HepG2 (cell line): ENCODE measurements around the gene KIRREL3. TPM values are rescaled to one million over a fixed set of nuclear protein-coding genes. Genes with fewer than 3 reads are reported as not detected.

Experiments used
- ATAC-seq: fragments of 200-7000 bp; cut with Tn5 transposase; 3 replicates; pipeline ENCODE4 v1.9.1; 2020; ENCODE audit warnings: mild to moderate bottlenecking, moderate library complexity
- BruUV-seq: library from RNA; stranded (reverse); fragments of 400-500 nt; replicated peaks from 2 replicates; lab custom pipeline; 2021; lab: Mats Ljungman, UMichigan
- CTCF ChIA-PET: fragments of 300-600 bp; formaldehyde crosslinking; extraction: SDS; loops from one replicate; lab custom pipeline; 2021; ENCODE audit warnings: low total read pairs, inconsistent platforms, low intra/inter-chr PET ratio; lab: Yijun Ruan, JAX
- POLR2A ChIA-PET: fragments of 350-600 bp; sonication (Branson Sonifier 250); formaldehyde crosslinking; loops from one replicate; lab custom pipeline; 2020; ENCODE audit warnings: antibody characterized with exemption, inconsistent platforms; lab: Yijun Ruan, JAX
- DNase-seq: peaks from one replicate; pipeline ENCODE4 v3.0.0-alpha.2; 2015; ENCODE audit warnings: low spot score
- FAIRE-seq: peaks from 3 replicates; lab custom pipeline; 2011; peaks lifted over from hg19 to GRCh38; lab: Jason Lieb, UNC
- H2AFZ ChIP-seq: one replicate; pipeline ENCODE4 v1.6.1; 2011; ENCODE audit warnings: low read length, inconsistent platforms
- H3K27ac ChIP-seq: fragments of 300-600 bp; 3 replicates; pipeline ENCODE4 v1.8.0; 2011; ENCODE audit warnings: mixed run types, mild to moderate bottlenecking, mixed read lengths, low read length, inconsistent platforms; ENCODE audit not compliant: insufficient read depth; ENCODE audit errors: extremely low read length
- H3K27me3 ChIP-seq, 2 experiments: fragments of 200-600 bp in 1 of 2; 2 replicates in 1 of 2; 3 replicates in 1 of 2; pipeline versions ENCODE4 v1.6.0 to v1.8.0; 2011; ENCODE audit warnings: low read length in 2 of 2, mild to moderate bottlenecking in 2 of 2, moderate library complexity in 2 of 2, inconsistent platforms in 1 of 2; ENCODE audit not compliant: insufficient read depth in 2 of 2, control insufficient read depth in 1 of 2
- H3K36me3 ChIP-seq, 2 experiments: fragments of 200-600 bp in 1 of 2; replicated peaks in 1 of 2; 2 replicates in 1 of 2; 3 replicates in 1 of 2; pipeline versions ENCODE4 v1.5.1 to v1.8.0; 2011; ENCODE audit warnings: low read length in 2 of 2, inconsistent platforms in 1 of 2; ENCODE audit not compliant: insufficient read depth in 2 of 2, control insufficient read depth in 1 of 2
- H3K4me1 ChIP-seq: 2 replicates; pipeline ENCODE4 v1.5.1; 2012; ENCODE audit warnings: low read length, inconsistent platforms; ENCODE audit not compliant: insufficient read depth
- H3K4me2 ChIP-seq: 2 replicates; pipeline ENCODE4 v1.6.0; 2011; ENCODE audit warnings: low read depth, low read length, inconsistent platforms
- H3K4me3 ChIP-seq, 3 experiments: fragments of 200-600 bp in 1 of 3; sonication (generic), shearing (Covaris generic) in 1 of 3; replicated peaks in 1 of 3; 2 replicates each; pipeline ENCODE4 v1.5.1; 2011 to 2016; ENCODE audit warnings: low read length in 3 of 3, inconsistent platforms in 2 of 3, low read depth in 2 of 3, mild to moderate bottlenecking in 2 of 3, control low read depth in 1 of 3, mixed read lengths in 1 of 3; ENCODE audit not compliant: insufficient read depth in 1 of 3
- H3K79me2 ChIP-seq: one replicate; pipeline ENCODE4 v1.6.1; 2011; ENCODE audit warnings: low read length, inconsistent platforms; ENCODE audit not compliant: insufficient read depth
- H3K9ac ChIP-seq: 2 replicates; pipeline ENCODE4 v1.6.0; 2011; ENCODE audit warnings: mild to moderate bottlenecking, low read depth, low read length, inconsistent platforms; ENCODE audit not compliant: insufficient read depth
- H3K9me3 ChIP-seq: 2 replicates; pipeline ENCODE4 v1.5.1; 2012; ENCODE audit warnings: mild to moderate bottlenecking, low read length
- H4K20me1 ChIP-seq: 2 replicates; pipeline ENCODE4 v1.6.0; 2011; ENCODE audit warnings: inconsistent platforms, mild to moderate bottlenecking, low read length, moderate library complexity; ENCODE audit not compliant: insufficient read depth
- MTF2 ChIP-seq: sonication (generic); formaldehyde crosslinking; IDR thresholded peaks from 2 replicates; pipeline ENCODE4 v1.5.0; 2020; ENCODE audit warnings: missing genetic modification reagents, borderline replicate concordance
- ZBTB44 ChIP-seq: sonication (generic); formaldehyde crosslinking; IDR thresholded peaks from 2 replicates; pipeline ENCODE4 v1.4.0; 2020; ENCODE audit warnings: missing genetic modification reagents
- ZNF597 ChIP-seq: sonication (generic); formaldehyde crosslinking; IDR thresholded peaks from 2 replicates; pipeline ENCODE4 v1.5.0; 2020; ENCODE audit warnings: missing genetic modification reagents
- ZNF761 ChIP-seq: sonication (generic); formaldehyde crosslinking; conservative IDR thresholded peaks from 2 replicates; pipeline ENCODE4 v1.4.0; 2020; ENCODE audit warnings: mild to moderate bottlenecking, missing genetic modification reagents
- ZSCAN30 ChIP-seq: sonication (generic); formaldehyde crosslinking; IDR thresholded peaks from 2 replicates; pipeline ENCODE4 v1.5.0; 2020; ENCODE audit warnings: mild to moderate bottlenecking, missing genetic modification reagents
- WGBS: methylation state at CpG from one replicate; pipeline ENCODE4 v1.1.6; 2017; ENCODE audit warnings: low lambda C conversion rate; 5-methylcytosine and 5-hydroxymethylcytosine counted together
- in situ Hi-C: cut with HindIII; loops from 2 replicates; pipeline ENCODE4 v1.10.0; 2017; ENCODE audit warnings: low pct_unique_long_range_greater_than_20kb; ENCODE audit not compliant: extremely low pct_ligation_motif_present
- intact Hi-C: fragments of 100-400 bp; cut with micrococcal nuclease; formaldehyde crosslinking; loops from one replicate; pipeline ENCODE4 v1.10.0; 2022; ENCODE audit not compliant: unreplicated experiment
- polyA plus RNA-seq, 8 experiments: library from polyadenylated mRNA; depleted of rRNA in 3 of 8; stranded (reverse) in 7 of 8; unstranded in 1 of 8; fragments of >200 nt; fragmentation: Illumina TruSeq in 4 of 8; extraction: Trizol in 4 of 8; gene quantifications; 2 replicates each; pipeline versions ENCODE4 v1.2.1 to v1.2.3, GENCODE V29; 2011 to 2016; ENCODE audit warnings: low read depth in 4 of 8, missing spikeins in 1 of 8, mixed read lengths in 1 of 8; ENCODE audit not compliant: insufficient read depth in 1 of 8
- total RNA-seq, 5 experiments: library from RNA; depleted of rRNA; stranded (reverse); fragments of >200 nt; fragmentation: Illumina TruSeq; extraction: Trizol; gene quantifications; 2 replicates each; pipeline ENCODE4 v1.2.3, GENCODE V29; 2016; ENCODE audit warnings: low read depth in 1 of 5

KIRREL3 gene
- total and polyA plus RNA-seq, 2 of the 13 experiments (the other 11 are each of a cell fraction or from before 2014, with no cell fraction given): not detected

- 5% methylated on average over 4 of the region's 4 CpGs for WGBS
- peaks cover 0 to 6% of the 10 kb centered on the region in 2 experiments; a peak in 1 of 5 replicates for H3K27me3 ChIP-seq
- POLR2A ChIA-PET: no interaction called here
- H3K27ac ChIP-seq: no peak overlapping the region
- BruUV-seq: no TSS peak
- CTCF ChIA-PET: no interaction called here
- H2AFZ ChIP-seq: no peak overlapping the region
- DNase-seq (no peak), FAIRE-seq (no peak), ATAC-seq (no peak)
- H3K9ac ChIP-seq: no peak overlapping the region
- H4K20me1 ChIP-seq: no peaks in the 10 kb centered on the region
- TF ChIP-seq MTF2 (CRISPR knock-in tag): no peak
- no peak for TF ChIP-seq ZNF597
- TF ChIP-seq ZSCAN30 (CRISPR knock-in tag): no peak
- TF ChIP-seq ZBTB44: no peak
- TF ChIP-seq ZNF761: no peak
- H3K79me2 ChIP-seq: no peaks in the 10 kb centered on the region
- no peaks in the 10 kb centered on the region for H3K36me3 ChIP-seq
- no peak overlapping the region for H3K4me2 ChIP-seq
- H3K4me1 ChIP-seq: no peaks in the 10 kb centered on the region
- intact Hi-C loops (no loop called here), in situ Hi-C loops (no loop called here)
- no peak overlapping the region for H3K4me3 ChIP-seq
- H3K9me3 ChIP-seq: no peaks in the 10 kb centered on the region
Measured at GRCh38 chr11:126930091-126930841, 70.3 kb downstream of the KIRREL3 start.
